RKO (cell line): ENCODE data around the gene CLASP2.

Experiments used
- DNase-seq: peaks from one replicate; pipeline ENCODE4 v3.0.0-alpha.2; 2016; ENCODE audit warnings: low spot score

The CLASP2 gene

GRCh38 chr3:33636125-33636850 is 81.8 kb downstream of the CLASP2 start:
- peak; percentile 72 for DNase-seq

DNA sequence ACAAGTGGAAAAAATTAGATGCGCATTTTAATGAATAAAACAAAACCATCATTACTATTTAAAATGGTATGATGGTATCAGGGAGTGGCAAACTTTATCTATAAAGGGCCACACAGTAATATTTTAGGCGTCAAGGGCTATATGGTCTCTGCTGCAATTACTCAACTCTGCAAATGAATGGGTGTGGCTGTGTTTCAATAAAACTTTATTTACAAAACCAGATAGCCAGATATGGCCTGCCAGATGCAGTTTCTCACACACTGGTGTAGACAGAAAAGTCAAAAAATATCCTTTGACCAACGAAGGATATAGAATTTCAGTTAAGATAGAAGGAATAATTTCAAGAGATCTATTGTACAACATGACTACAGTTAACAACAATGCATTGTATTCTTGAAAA is 83.8 kb downstream of the CLASP2 start:
- DNase-seq: no peak

DNA sequence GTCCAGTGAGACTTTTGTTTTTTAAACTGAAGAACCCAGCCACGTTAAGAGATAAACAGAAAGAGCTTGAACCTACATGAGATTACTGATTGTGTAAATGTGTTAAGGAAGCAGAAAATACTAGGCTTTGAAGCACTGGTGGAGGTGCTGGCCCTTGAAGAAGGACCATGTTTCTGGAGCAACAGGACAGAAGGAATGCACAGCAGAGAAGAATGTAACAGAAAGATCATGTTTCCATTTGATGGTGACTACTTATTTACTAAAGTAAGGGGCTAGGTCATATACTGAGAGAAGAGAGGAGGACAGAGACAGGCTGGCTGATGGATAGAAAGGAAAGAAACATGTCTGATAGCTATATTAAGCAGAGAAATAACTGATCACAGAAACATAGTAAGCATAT is 88.8 kb downstream of the CLASP2 start:
- no peak for DNase-seq

- DNase-seq: no peak
These were observed 93.3 kb downstream of the CLASP2 start for GRCh38 chr3:33624756-33625155.

- no peak for DNase-seq
These were observed 105.0 kb downstream of the CLASP2 start for GRCh38 chr3:33613041-33613440.

- no peak for DNase-seq
These were observed 105.4 kb downstream of the CLASP2 start for GRCh38 chr3:33612607-33613006.

DNA sequence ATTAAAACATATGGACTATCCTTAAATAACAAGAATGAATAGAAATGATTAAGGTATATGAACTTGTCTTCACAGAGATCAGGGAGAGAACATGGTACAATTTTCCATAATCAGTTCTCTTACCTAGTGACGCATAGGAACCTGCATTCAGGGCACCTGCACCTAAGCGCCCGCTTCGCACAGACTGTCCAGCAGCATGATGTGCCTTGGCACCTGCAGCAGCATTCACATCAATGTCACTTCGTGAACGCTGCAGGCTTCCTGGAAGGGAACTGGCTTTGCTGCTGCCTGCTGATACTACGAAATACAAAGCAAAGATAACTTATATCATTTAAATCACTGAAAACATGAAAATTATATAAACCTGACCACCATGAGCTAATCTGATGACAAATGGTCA is 115.2 kb downstream of the CLASP2 start:
- no peak for DNase-seq

DNA sequence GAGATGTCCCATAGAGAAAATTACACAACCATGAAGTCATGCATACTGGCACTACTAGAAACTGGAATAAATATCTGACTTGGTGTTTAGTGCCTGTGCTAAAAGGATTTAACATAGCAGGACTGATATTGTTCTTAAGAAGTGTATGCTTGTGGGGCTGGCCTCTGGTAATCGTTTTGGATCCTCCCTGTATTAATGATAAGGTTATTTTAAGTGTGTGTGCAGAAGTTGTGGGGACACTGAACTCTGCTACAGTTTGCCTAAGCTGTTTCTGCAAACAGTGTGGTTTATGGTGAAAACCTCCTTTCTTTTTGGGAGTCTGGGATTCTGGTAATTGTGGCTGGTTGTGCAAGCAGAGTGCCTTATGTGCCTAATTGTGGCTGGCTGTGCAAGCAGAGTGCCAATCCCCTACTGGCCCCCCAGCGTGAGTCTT is 120.8 kb downstream of the CLASP2 start:
- DNase-seq: no peak

DNA sequence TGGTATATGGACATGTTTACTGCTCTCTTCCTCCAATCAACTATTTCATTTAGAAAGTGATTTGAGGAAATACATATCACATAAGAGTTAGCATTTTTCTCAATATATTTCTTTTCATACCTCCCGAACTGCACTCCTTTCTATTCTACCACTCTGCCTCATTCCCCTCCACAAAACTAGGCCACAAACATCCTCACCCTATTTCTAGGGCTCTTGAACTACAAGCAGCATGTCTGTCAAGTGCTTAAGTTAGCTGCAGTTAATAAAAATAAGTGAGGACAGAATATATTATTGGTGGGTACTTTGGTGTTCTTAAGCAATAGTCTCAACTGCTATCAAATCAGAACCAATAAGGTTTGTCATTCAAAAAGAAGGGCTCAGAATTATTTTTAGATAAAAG is 125.1 kb downstream of the CLASP2 start:
- no peak for DNase-seq

DNA sequence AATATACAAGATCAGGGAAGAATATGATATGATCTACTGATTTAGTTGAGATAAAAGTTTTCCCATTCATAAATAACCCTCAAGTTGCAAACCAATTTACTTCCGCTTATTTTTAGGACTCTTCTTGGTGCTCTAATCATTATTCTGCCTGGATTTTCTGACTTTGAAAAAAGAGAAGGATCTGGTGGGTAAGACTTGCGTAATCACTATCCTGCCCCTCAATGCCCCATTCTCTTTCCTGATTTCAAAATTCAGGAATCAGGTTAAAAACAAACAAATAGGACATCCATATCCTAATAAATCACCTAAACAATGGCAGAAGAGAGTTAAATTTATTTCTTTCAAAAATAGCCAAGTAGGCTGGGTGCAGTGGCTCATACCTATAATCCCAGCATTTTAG is 127.5 kb downstream of the CLASP2 start:
- DNase-seq: no peak

DNA sequence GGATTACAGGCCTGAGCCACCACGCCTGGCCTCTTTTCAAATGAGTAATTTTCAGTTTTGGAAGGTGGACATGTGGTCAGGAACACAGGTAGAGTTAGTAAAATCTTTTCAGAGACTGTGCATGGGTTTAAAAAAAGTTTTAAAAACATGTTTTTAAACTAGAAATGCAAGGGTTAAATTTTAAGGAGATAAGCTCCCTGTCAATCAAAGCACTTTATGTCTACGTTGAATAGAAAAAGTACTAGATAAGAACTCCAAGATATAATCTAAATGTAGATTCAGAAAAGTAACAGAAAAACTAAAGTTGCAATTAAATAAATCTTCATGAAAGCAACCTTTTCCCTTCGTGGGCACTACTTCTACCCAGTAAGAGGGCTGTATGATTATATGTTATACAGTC is 131.7 kb downstream of the CLASP2 start:
- DNase-seq: no peak

- no peak for DNase-seq
These were observed 135.8 kb downstream of the CLASP2 start for GRCh38 chr3:33582234-33582633.

GRCh38 chr3:33581666-33582065 is 136.4 kb downstream of the CLASP2 start:
- DNase-seq: no peak

DNA sequence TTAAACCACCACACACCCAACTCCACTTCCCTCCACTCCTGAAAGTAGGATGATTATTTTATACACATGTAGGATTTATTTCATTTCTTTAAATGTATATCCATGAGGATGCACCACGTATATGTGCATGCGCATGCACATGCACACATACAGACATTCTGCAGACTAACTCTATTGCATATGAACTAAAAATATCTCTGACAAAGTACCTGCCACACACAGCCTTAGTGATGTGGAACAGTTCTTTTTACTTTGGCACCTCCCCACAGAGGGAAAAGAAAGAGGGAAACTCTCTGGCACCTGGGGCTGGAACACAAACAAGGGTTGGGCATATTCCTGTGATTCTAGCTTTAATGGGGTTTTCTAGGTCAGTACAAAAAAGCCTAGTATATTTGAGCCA is 138.2 kb downstream of the CLASP2 start:
- DNase-seq: no peak

DNA sequence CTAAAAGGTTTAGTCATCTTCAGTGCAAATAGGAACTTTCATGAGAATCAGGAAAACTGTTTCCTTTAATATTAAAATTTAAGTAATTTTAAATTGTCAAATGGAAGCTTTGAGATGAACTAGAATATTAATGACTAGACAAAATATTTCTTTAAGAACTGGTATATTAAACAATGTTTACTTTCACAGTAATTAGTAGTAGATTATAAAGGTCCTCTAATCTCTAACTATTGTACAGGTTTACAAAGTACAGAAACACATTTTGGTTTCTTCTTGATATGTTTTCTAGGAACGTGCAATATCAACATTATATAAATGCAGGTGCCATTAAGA is 138.9 kb downstream of the CLASP2 start:
- no peak for DNase-seq

DNA sequence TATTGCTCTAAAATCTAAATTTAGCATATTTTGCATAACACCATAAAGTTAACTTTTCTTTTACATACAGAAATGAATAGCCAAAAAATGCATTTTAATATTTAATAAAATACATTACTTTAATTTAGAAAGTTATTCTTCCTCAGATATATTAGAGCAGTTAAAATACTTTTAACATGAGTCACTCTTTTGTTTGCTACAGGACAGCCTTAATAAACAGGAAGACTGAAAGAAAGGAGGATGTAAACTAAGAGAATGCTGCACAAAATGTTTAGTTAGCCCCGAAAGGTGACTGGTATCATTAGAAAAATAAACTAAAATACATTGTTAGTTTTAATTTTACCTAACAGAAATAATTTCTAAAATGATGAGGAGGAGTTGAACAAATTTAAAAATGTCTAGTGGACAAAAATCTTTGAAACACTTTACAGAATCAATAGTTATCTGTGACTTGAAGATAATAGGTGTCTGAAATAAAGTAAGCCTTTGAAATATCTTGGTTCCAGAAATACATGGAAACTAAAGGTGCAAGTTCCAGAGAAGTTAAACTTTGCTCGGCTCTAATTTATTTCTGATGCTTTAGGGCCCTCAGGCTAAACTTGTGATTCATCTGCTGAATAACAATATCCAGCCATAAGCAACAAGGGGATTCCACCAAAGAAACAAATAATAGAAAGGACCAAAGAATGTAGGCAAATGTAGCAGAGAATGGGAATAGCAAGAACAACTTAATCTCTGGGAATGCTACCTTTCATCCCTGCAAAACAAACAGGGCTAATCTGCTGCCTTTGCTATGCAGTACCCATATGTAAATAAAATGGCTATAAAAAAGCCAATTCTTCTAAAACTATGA is 139.5 kb downstream of the CLASP2 start:
- DNase-seq: peak; percentile 12

DNA sequence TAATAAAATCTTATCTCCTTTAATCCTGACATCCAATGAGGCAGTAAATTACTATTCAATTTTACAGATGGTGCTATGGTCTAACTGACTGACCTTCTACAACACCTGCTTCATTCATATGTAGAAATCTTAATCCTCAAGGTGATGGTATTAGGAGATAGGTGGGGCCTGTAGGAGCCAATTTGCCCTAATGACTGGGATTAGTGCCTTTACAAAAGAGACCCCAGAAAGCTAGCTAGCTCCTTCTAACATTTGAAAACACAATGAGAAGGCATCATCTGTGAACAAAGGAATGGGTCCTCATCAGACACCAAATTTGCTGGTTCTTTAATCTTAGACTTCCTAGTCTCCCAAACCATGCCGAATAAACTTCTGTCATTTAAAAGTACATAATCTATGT is 140.5 kb downstream of the CLASP2 start:
- DNase-seq: no peak

GRCh38 chr3:33577173-33577572 is 140.9 kb downstream of the CLASP2 start:
- DNase-seq: no peak

DNA sequence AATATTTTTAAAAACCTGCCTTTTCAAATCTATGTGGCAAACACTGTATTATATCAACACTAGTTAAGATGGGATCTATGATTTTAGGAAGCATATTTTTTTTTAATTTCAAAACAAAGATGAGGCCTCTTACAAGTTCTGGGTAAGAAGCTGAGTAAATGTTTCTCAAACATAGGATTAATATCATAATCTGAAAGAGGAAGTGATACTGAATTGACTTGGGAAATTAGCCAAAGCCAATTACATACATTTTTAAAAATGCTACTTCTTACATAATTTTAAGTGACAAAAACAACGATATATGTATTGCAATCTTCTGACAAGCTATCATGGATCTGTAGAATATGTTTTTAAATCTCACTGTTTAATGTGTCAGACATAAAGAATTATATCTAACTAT is 142.7 kb downstream of the CLASP2 start:
- DNase-seq: no peak

- DNase-seq: no peak
These were observed 160.2 kb downstream of the CLASP2 start for GRCh38 chr3:33557829-33558228.

DNA sequence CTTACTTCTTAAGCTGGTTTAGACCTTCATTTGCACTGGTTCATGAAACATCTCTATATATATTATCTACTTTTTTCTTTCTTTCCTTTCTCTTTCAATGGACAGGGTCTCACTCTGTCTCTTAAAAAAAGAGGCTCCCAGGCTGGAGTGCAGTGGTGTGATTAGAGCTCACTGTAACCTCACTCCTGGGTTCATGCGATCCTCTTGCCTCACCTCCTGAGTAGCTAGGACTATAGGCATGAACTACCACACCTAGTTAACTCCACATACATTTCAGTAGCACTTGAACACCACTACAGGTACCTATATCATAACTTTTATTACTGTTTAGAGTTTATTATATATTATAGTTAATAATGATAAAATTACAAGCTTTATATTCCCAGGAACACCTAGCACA is 160.8 kb downstream of the CLASP2 start:
- no peak for DNase-seq

- DNase-seq: no peak
These were observed 171.0 kb downstream of the CLASP2 start for GRCh38 chr3:33547101-33547500.

DNA sequence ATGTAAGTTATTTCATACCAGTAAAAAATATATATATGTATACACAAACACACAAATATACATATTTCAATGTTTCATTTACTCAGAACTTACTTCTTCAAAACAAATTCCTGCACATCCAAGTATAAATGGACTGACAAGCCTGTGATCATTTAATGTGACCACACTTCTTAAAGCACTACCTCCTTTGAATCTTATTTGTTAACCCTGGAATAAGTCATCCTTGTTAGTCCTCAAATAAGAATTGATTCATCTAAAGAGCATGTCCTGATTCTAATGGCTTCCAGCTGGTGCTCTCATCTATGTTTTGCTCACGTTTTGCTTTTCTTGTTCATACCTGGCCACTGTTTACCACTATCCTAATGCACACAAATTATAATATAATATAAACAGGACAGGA is 173.9 kb downstream of the CLASP2 start:
- DNase-seq: no peak

DNA sequence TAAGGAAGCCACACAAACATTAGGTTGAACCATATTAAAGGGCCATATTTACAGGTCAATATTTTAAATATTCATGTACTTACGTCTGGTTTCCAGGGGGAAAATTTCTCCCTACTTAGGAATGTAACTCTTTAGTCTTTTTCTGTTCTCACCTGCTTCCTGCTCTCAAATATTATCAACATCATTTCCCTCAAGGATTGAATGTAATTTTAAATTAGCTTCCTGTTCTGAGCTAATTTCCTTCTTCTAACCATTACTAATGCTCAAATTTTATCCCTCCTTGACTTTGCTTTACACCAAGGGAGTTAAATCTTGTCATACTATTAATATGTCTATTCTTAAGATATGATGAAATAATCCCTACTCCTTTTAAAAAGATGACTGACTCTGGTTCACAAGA is 174.5 kb downstream of the CLASP2 start:
- no peak for DNase-seq
